Esophagus squamous epithelium (tissue), 5 donors: Measurements from ENCODE around the gene CARS1. TPM values are rescaled to one million over a fixed set of nuclear protein-coding genes. Genes with fewer than 3 reads are reported as not detected.

Experiments used
- DNase-seq: peaks from one replicate; lab custom pipeline; 2025; lab: John Stamatoyannopoulos, UW
- H3K27ac ChIP-seq, 4 donors: fragments of 200-600 bp; sonication (generic); one replicate each; pipeline ENCODE4 v1.5.1; 2016 to 2019; ENCODE audit warnings: mild to moderate bottlenecking in 1 of 4
- H3K27me3 ChIP-seq, 4 donors: fragments of 200-600 bp; sonication (generic); 1 replicate in 3 of 4; 2 replicates in 1 of 4; pipeline versions ENCODE4 v1.5.1 to v1.6.0; 2017 to 2021; ENCODE audit warnings: antibody characterized with exemption in 1 of 4
- H3K36me3 ChIP-seq, 3 donors: fragments of 200-600 bp; sonication (generic); one replicate each; pipeline ENCODE4 v1.5.1; 2016 to 2019
- H3K4me1 ChIP-seq, 3 donors: fragments of 200-600 bp; sonication (generic); one replicate each; pipeline ENCODE4 v1.5.1; 2017 to 2019
- H3K4me3 ChIP-seq, 4 donors: fragments of 200-600 bp; sonication (generic); 1 replicate in 3 of 4; 2 replicates in 1 of 4; pipeline ENCODE4 v1.5.1; 2016 to 2019; ENCODE audit warnings: mild to moderate bottlenecking in 2 of 4, moderate library complexity in 1 of 4
- H3K9me3 ChIP-seq, 3 donors: fragments of 200-600 bp; sonication (generic); one replicate each; pipeline ENCODE4 v1.5.1; 2016 to 2019
- CTCF ChIP-seq, 6 experiments: fragments of 450-650 bp in 4 of 6; fragments of 200-600 bp in 2 of 6; sonication (generic) in 2 of 6; IDR thresholded peaks; one replicate each; pipeline ENCODE4 v1.5.1; 2016 to 2019; ENCODE audit warnings: antibody characterized with exemption in 6 of 6, mild to moderate bottlenecking in 4 of 6, moderate library complexity in 4 of 6
- POLR2A ChIP-seq, 4 donors: fragments of 450-650 bp; IDR thresholded peaks; one replicate each; pipeline ENCODE4 v1.6.1; 2017; ENCODE audit warnings: antibody characterized with exemption in 4 of 4, mild to moderate bottlenecking in 4 of 4, moderate library complexity in 3 of 4
- WGBS, 2 donors: methylation state at CpG; one replicate each; pipeline ENCODE4 v1.1.5; 2018; 5-methylcytosine and 5-hydroxymethylcytosine counted together
- intact Hi-C: fragments of 100-400 bp; cut with DNase I; formaldehyde crosslinking; loops from one replicate; pipeline ENCODE4 v1.15.0; 2022
- total RNA-seq, 4 donors: library from RNA; depleted of rRNA; stranded (reverse); fragments of >200 nt; gene quantifications; one replicate each; pipeline ENCODE4 v1.1.0, GENCODE V29; 2016
- donor health status: DM: yes; HTN: yes; CAD: no.

Gene CARS1
- total RNA-seq, 4 donors from 2014 or later: 22.7 to 35.7 (median 28.4) TPM

GRCh38 chr11:3009481-3009880 lies 47.7 kb downstream of the CARS1 start:
- no peak for DNase-seq
- TF ChIP-seq CTCF (IDR thresholded peaks at IDR 0.05) (no peak), POLR2A (IDR thresholded peaks at IDR 0.05) (no peak)

DNA sequence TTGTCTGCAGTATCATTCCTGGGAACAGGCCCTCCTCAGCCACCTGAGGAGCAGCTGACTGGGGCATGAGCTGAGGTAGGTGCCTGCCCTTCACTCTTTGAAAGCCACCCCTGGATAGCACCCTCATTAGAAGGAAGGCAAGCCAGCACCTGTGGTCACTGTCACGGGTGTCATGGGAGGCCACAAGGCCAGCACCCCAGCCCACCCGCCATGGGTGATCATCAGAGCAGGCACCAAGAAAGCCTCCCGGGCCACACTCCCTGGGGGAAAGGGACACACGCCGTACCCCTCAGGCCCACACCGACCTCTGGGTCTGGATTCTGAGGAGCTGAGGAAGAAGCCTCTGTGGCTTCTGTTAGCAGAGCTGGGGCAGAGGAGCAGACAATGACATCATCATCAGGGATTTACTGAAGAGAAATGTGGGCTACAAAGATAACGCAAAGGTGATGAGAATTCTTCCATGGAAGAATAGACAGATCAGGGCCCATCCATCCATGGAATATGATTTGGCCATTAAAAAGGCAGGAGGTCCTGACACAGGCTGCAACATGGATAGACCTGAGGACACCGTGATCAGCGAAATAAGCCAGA lies 48.4 kb downstream of the CARS1 start:
- no peak for DNase-seq
- Histone ChIP-seq H3K27me3 (no peaks in the 10 kb centered on the region), H3K27ac (no peak overlapping the region), H3K36me3 (peaks cover 21 to 96% (median 21%) of the 10 kb centered on the region in 3 donors), H3K4me1 (peaks cover 0 to 29% (median 12%) of the 10 kb centered on the region in 3 donors), H3K9me3 (no peaks in the 10 kb centered on the region), H3K4me3 (no peak overlapping the region)
- 98 to 100% methylated on average over 3 to 6 of the region's 9 CpGs for WGBS, 2 donors
- TF ChIP-seq CTCF (IDR thresholded peaks at IDR 0.05) (no peak), POLR2A (IDR thresholded peaks at IDR 0.05) (no peak)
- intact Hi-C loops: no loop called here

More at GRCh38 chr11:3009481-3009880, 47.7 kb downstream of the CARS1 start:
- H3K4me3 ChIP-seq: no peak overlapping the region
- no peaks in the 10 kb centered on the region for H3K27me3 ChIP-seq
- intact Hi-C loops: no loop called here
- H3K4me1 ChIP-seq: peaks cover 0 to 28% (median 12%) of the 10 kb centered on the region in 3 donors
- H3K9me3 ChIP-seq: no peaks in the 10 kb centered on the region
- WGBS, 2 donors: 70 to 72% methylated on average over 5 of the region's 5 CpGs
- peaks cover 19 to 96% (median 21%) of the 10 kb centered on the region in 3 donors for H3K36me3 ChIP-seq
- H3K27ac ChIP-seq: no peak overlapping the region

DNA sequence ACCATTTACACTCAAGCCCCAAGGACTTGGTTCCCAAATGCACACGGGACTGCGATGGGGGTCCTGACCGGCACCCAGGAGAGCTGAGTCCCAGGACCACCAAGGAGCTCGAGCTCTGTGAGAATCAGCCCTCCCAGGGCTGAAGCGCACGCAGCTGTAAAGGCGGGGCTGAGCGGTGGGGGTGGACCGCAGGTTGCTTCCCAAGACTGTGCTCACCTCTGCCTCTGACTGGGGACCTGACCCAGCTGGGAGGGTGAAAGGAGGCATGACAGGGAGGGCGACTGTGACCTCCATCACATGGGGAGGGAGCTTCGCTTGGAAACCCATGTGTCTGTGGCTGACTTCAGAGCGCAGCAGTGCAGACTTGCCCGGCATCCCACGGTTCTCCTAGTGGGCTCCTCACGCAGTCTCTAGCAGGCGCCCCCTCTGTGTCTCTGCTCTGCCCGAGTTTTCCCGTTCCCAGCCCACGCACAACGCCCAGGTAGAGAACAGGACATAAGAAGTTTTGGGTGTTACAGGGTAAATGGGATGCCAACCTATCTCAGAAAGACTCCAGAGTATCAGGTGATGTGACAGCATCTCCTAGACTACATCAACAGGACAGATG lies 49.7 kb downstream of the CARS1 start:
- no peak overlapping the region for H3K4me3 ChIP-seq
- no peak for TF ChIP-seq POLR2A (IDR thresholded peaks at IDR 0.05)
- TF ChIP-seq CTCF (IDR thresholded peaks at IDR 0.05): no peak
- peaks cover 21 to 96% (median 24%) of the 10 kb centered on the region in 3 donors for H3K36me3 ChIP-seq
- peaks cover 11 to 32% (median 17%) of the 10 kb centered on the region in 3 donors for H3K4me1 ChIP-seq
- 89 to 91% methylated on average over 10 to 11 of the region's 20 CpGs for WGBS, 2 donors
- H3K27ac ChIP-seq: peak overlapping the region in 1 of 4 donors; percentile 9
- no peaks in the 10 kb centered on the region for H3K27me3 ChIP-seq
- intact Hi-C loops: no loop called here
- no peaks in the 10 kb centered on the region for H3K9me3 ChIP-seq
- DNase-seq: no peak

GRCh38 chr11:3006505-3007260 lies 50.5 kb downstream of the CARS1 start:
- WGBS, 2 donors: 85% methylated on average over 9 to 12 of the region's 21 CpGs
- peaks cover 17 to 40% (median 26%) of the 10 kb centered on the region in 3 donors for H3K4me1 ChIP-seq
- no peaks in the 10 kb centered on the region for H3K27me3 ChIP-seq
- no peak for DNase-seq
- H3K4me3 ChIP-seq: no peak overlapping the region
- intact Hi-C loops: no loop called here
- H3K36me3 ChIP-seq: peaks cover 16 to 96% (median 22%) of the 10 kb centered on the region in 3 donors
- TF ChIP-seq POLR2A (IDR thresholded peaks at IDR 0.05) (no peak), CTCF (IDR thresholded peaks at IDR 0.05) (no peak)
- peak overlapping the region in 2 of 4 donors; percentile 9 to 30 for H3K27ac ChIP-seq
- H3K9me3 ChIP-seq: no peaks in the 10 kb centered on the region
